NCI-H1436 (cell line): ENCODE measurements around the gene SPATC1L.

Experiments
- DNase-seq: peaks from one replicate; lab custom pipeline; 2025; lab: John Stamatoyannopoulos, UW

Gene SPATC1L

DNA sequence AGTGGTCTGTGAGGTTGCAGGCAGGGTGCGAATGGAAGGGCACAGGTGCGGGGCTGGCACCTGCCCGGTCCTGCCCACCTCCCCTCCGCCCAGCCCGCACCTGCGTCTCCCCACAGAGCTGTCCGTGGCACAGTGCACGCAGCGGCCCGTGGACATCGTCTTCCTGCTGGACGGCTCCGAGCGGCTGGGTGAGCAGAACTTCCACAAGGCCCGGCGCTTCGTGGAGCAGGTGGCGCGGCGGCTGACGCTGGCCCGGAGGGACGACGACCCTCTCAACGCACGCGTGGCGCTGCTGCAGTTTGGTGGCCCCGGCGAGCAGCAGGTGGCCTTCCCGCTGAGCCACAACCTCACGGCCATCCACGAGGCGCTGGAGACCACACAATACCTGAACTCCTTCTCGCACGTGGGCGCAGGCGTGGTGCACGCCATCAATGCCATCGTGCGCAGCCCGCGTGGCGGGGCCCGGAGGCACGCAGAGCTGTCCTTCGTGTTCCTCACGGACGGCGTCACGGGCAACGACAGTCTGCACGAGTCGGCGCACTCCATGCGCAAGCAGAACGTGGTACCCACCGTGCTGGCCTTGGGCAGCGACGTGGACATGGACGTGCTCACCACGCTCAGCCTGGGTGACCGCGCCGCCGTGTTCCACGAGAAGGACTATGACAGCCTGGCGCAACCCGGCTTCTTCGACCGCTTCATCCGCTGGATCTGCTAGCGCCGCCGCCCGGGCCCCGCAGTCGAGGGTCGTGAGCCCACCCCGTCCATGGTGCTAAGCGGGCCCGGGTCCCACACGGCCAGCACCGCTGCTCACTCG lies 52.2 kb downstream of the SPATC1L start:
- DNase-seq, result no peak

DNA sequence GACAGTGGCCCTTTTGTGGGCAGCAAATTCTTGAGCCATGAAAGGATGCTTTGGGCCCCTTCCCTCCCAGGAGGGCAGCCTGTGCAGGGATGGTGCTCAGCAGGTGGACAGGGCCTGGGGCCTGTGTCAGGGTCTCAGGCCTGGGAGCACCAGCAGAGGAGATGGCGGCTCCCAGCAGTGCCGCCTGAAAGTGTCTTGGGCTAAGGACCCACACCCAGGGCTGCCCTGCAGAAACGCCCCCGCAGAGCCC lies 52.7 kb downstream of the SPATC1L start:
- DNase-seq, result no peak

- DNase-seq, result no peak
Measured at GRCh38 chr21:46130831-46131587, 53.2 kb downstream of the SPATC1L start.

DNA sequence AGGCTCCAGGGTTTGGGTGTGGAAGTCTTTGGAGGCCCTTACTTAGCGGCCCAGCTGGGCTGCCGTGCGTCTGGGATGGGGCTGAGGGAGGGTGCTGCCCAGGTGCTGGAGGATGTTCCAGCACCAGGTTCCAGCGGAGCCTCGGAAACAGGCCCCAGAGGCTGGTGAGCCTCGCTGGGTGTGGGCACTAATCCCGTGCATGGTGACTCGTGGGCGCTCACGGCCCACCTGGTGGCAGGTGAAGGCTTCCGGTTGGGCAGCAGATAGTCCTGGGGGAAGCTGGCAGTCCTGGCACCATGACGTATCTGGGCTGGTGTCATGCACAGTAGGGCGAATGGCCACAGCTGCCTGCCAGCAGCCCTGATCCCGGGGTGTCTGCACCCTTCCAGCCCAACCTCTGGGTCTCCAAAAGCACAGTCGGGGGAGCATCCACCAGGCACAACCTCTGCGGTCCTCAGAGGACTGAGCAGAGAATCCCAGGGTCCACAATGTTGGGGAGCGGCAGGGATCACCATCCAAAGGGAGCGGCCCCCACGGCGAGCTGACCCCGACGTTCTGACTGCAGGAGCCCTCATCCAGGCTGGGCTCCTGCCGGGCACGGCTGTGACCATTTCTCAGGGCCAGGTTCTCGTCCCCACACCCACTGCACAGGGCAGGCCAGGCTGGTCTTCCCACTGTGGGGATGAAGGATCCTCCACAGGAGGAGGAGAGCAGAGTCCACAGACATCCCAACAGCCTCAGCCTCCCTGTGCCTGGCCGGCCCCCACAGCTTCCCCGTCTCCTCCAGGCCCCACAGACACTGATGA lies 54.2 kb downstream of the SPATC1L start:
- DNase-seq, result no peak

GRCh38 chr21:46128933-46129571 lies 55.2 kb downstream of the SPATC1L start:
- no peak for DNase-seq

- DNase-seq, result no peak
Measured at GRCh38 chr21:46128106-46128932, 55.9 kb downstream of the SPATC1L start.

DNA sequence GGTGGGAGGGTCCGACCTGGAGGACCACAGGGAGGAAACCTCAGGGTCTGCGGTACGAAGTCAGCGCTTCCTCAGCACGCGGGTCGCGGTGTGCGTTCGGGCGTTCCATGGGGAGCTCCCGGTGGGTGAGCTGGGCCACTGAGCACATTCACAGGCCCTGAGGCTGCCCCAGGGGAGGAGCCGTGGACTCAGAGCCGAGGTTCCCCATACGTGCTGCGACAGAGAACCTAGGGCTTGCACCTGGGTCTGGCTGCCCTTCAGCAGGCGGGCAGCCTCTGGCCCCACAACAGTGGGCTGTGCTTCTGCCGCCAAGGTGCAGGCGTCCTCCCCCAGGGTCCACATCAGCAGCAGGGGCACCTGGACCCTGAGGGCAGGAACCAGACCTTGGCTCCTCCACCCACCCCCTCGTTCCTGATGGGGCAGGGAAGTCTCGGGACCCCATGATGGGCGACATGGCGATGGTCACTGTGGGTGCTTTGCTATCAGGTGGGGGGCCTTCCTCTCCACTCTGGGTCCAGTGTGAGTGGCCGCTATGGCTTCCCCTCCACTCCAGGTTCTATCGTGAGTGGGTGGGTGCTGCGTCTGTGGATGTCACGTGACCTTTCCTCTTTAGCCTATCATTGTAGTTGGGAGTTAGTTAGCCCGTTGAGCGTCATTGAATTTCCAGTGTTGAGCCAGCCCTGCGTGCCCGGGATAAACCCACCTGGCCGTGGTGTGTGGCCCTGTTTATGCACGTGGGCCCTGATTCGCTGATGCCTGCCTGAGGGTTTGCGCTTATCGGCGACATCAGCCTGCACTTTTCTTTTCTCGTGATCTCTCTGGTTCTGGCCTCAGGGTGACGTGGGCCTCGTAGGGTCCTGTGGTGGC lies 56.8 kb downstream of the SPATC1L start:
- no peak for DNase-seq

GRCh38 chr21:46126309-46127238 lies 57.7 kb downstream of the SPATC1L start:
- no peak for DNase-seq

- DNase-seq, result no peak
Measured at GRCh38 chr21:46125846-46126301, 58.4 kb downstream of the SPATC1L start.

- no peak for DNase-seq
Measured at GRCh38 chr21:46124926-46125845, 59.1 kb downstream of the SPATC1L start.

- no peak for DNase-seq
Measured at GRCh38 chr21:46124083-46124925, 60.0 kb downstream of the SPATC1L start.

GRCh38 chr21:46122758-46123683 lies 61.2 kb downstream of the SPATC1L start:
- DNase-seq, result no peak

GRCh38 chr21:46122237-46122671 lies 62.0 kb downstream of the SPATC1L start:
- DNase-seq, result no peak

- DNase-seq, result no peak
Measured at GRCh38 chr21:46121286-46122221, 62.7 kb downstream of the SPATC1L start.
